WTC11 (cell line): ENCODE results near the gene ARHGAP18. TPM values are rescaled to one million over a fixed set of nuclear protein-coding genes. Genes with fewer than 3 reads are reported as not detected.

Experiments used
- ATAC-seq: fragments of 200-7000 bp; cut with Tn5 transposase; 2 replicates; pipeline ENCODE4 v1.10.0; 2021; ENCODE audit warnings: mild to moderate bottlenecking, moderate library complexity
- CTCF ChIA-PET: fragments of 300-600 bp; sonication (Branson Sonifier 250); formaldehyde crosslinking; loops from one replicate; lab custom pipeline; 2021; ENCODE audit warnings: antibody characterized with exemption; lab: Charles Lee
- POLR2A ChIA-PET: fragments of 350-600 bp; sonication (Branson Sonifier 250); formaldehyde crosslinking; loops from one replicate; lab custom pipeline; 2021; ENCODE audit warnings: antibody characterized with exemption; lab: Charles Lee
- DNase-seq: peaks from one replicate; pipeline ENCODE4 v3.0.0; 2021; ENCODE audit warnings: low spot score
- H3K27ac Mint-ChIP-seq: 2 replicates; pipeline ENCODE4 v1.8.0; 2021; ENCODE audit warnings: mixed read lengths
- H3K27me3 Mint-ChIP-seq: 2 replicates; pipeline ENCODE4 v1.8.0; 2021; ENCODE audit warnings: low read depth, mild to moderate bottlenecking, moderate library complexity, mixed read lengths
- H3K36me3 Mint-ChIP-seq: 2 replicates; pipeline ENCODE4 v1.8.0; 2021; ENCODE audit warnings: mixed read lengths
- H3K4me1 Mint-ChIP-seq: 2 replicates; pipeline ENCODE4 v1.8.0; 2022; ENCODE audit warnings: mixed read lengths
- H3K4me3 Mint-ChIP-seq: 2 replicates; pipeline ENCODE4 v1.8.0; 2021; ENCODE audit warnings: mild to moderate bottlenecking, moderate library complexity, mixed read lengths
- H3K9me3 Mint-ChIP-seq: 2 replicates; pipeline ENCODE4 v1.8.0; 2021; ENCODE audit warnings: mixed read lengths
- GTF2I ChIP-seq: fragments of 250-450 bp; sonication (Bioruptor Pico); conservative IDR thresholded peaks from 2 replicates; pipeline ENCODE4 v1.4.0; 2021; ENCODE audit warnings: mild to moderate bottlenecking
- JUN ChIP-seq: sonication (generic); formaldehyde crosslinking; IDR thresholded peaks from 2 replicates; pipeline ENCODE4 v1.8.0; 2023; ENCODE audit warnings: mild to moderate bottlenecking, missing genetic modification reagents
- NR3C1 ChIP-seq: sonication (generic); formaldehyde crosslinking; conservative IDR thresholded peaks from 2 replicates; pipeline ENCODE4 v1.8.1; 2023; ENCODE audit warnings: low read depth, mild to moderate bottlenecking, missing genetic modification reagents
- PRRX2 ChIP-seq: fragments of 250-450 bp; sonication (Bioruptor Pico); IDR thresholded peaks from 2 replicates; pipeline ENCODE4 v1.8.0; 2021; ENCODE audit warnings: mild to moderate bottlenecking
- SOX15 ChIP-seq: fragments of 250-450 bp; sonication (Bioruptor Pico); IDR thresholded peaks from 2 replicates; pipeline ENCODE4 v1.9.0; 2021; ENCODE audit warnings: mild to moderate bottlenecking
- TEAD1 ChIP-seq: sonication (generic); formaldehyde crosslinking; IDR thresholded peaks from 2 replicates; pipeline ENCODE4 v1.8.0; 2022; ENCODE audit warnings: mild to moderate bottlenecking, missing genetic modification reagents
- ZNF232 ChIP-seq: sonication (generic); formaldehyde crosslinking; IDR thresholded peaks from 2 replicates; pipeline ENCODE4 v1.8.0; 2022; ENCODE audit warnings: mild to moderate bottlenecking, missing genetic modification reagents
- ZNF396 ChIP-seq: fragments of 250-450 bp; sonication (Bioruptor Pico); IDR thresholded peaks from 2 replicates; pipeline ENCODE4 v1.8.0; 2021; ENCODE audit warnings: mild to moderate bottlenecking, moderate library complexity, borderline replicate concordance
- total RNA-seq: library from RNA; stranded (reverse); gene quantifications from 3 replicates; pipeline ENCODE4 v1.2.3, GENCODE V29; 2021
- TF ChIP-seq, protein P1 (sequence below): sonication (generic); formaldehyde crosslinking; IDR thresholded peaks from 2 replicates; pipeline ENCODE4 v1.8.1; 2022; ENCODE audit warnings: low read depth, mild to moderate bottlenecking, moderate library complexity, missing genetic modification reagents, borderline replicate concordance
- TF ChIP-seq, protein P2 (sequence below): sonication (generic); formaldehyde crosslinking; IDR thresholded peaks from 2 replicates; pipeline ENCODE4 v1.8.1; 2023; ENCODE audit warnings: mild to moderate bottlenecking, moderate library complexity, missing genetic modification reagents
- TF ChIP-seq, protein P3 (sequence below): fragments of 250-450 bp; sonication (Bioruptor Pico); IDR thresholded peaks from 2 replicates; pipeline ENCODE4 v1.9.0; 2021; ENCODE audit warnings: mild to moderate bottlenecking
- TF ChIP-seq, protein P4 (sequence below): sonication (generic); formaldehyde crosslinking; IDR thresholded peaks from 2 replicates; pipeline ENCODE4 v1.8.0; 2023; ENCODE audit warnings: missing genetic modification reagents
- TF ChIP-seq, protein P5 (sequence below): sonication (generic); formaldehyde crosslinking; IDR thresholded peaks from 2 replicates; pipeline ENCODE4 v1.8.1; 2023; ENCODE audit warnings: mild to moderate bottlenecking, missing genetic modification reagents, moderate library complexity
- TF ChIP-seq, protein P6 (sequence below): sonication (generic); formaldehyde crosslinking; IDR thresholded peaks from 2 replicates; pipeline ENCODE4 v1.8.0; 2022; ENCODE audit warnings: missing genetic modification reagents
- TF ChIP-seq, protein P7 (sequence below): sonication (generic); formaldehyde crosslinking; IDR thresholded peaks from 2 replicates; pipeline ENCODE4 v1.8.1; 2023; ENCODE audit warnings: mild to moderate bottlenecking, missing genetic modification reagents
- TF ChIP-seq, protein P8 (sequence below): fragments of 200-600 bp; IDR thresholded peaks from 2 replicates; pipeline ENCODE4 v1.8.0; 2022; ENCODE audit warnings: antibody characterized with exemption
- TF ChIP-seq, protein P9 (sequence below): sonication (generic); formaldehyde crosslinking; IDR thresholded peaks from 2 replicates; pipeline ENCODE4 v1.8.1; 2022; ENCODE audit warnings: mild to moderate bottlenecking, moderate library complexity, missing genetic modification reagents

Gene ARHGAP18
- total RNA-seq, 1 experiment from 2014 or later = 4.6 TPM

DNA sequence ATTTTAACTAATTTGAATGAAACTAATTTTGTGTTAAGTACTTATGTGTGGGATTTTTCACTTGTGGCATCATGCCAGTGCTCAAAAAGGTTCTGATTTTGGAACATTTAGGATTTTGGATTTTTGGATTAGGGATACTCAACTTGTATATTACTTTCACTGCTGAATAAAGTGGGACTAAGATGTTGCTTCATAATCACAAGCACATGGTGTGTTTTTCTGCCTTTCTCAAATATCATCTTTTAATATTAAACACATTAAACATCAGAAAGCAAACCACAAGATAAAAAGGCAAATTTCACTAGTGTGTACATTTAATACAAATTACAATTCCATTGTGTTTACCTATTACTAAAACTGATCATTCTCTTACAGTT lies 89.8 kb downstream of the ARHGAP18 start:
- Mint-ChIP-seq H3K36me3 (peaks cover 6% of the 10 kb centered on the region), H3K27me3 (no peaks in the 10 kb centered on the region), H3K4me1 (0 out of 2 replicates have a peak, but pooled peaks cover 5% of the 10 kb centered on the region), H3K27ac (no peak overlapping the region)
- ATAC-seq (no peak), DNase-seq (no peak)
- CTCF ChIA-PET = no interaction called here
- TF ChIP-seq, protein P1, sequence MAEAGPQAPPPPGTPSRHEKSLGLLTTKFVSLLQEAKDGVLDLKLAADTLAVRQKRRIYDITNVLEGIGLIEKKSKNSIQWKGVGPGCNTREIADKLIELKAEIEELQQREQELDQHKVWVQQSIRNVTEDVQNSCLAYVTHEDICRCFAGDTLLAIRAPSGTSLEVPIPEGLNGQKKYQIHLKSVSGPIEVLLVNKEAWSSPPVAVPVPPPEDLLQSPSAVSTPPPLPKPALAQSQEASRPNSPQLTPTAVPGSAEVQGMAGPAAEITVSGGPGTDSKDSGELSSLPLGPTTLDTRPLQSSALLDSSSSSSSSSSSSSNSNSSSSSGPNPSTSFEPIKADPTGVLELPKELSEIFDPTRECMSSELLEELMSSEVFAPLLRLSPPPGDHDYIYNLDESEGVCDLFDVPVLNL = no peak
- TF ChIP-seq, protein P2, sequence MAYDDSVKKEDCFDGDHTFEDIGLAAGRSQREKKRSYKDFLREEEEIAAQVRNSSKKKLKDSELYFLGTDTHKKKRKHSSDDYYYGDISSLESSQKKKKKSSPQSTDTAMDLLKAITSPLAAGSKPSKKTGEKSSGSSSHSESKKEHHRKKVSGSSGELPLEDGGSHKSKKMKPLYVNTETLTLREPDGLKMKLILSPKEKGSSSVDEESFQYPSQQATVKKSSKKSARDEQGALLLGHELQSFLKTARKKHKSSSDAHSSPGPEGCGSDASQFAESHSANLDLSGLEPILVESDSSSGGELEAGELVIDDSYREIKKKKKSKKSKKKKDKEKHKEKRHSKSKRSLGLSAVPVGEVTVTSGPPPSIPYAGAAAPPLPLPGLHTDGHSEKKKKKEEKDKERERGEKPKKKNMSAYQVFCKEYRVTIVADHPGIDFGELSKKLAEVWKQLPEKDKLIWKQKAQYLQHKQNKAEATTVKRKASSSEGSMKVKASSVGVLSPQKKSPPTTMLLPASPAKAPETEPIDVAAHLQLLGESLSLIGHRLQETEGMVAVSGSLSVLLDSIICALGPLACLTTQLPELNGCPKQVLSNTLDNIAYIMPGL (CRISPR knock-in tag) = no peak
- TF ChIP-seq, protein P3, sequence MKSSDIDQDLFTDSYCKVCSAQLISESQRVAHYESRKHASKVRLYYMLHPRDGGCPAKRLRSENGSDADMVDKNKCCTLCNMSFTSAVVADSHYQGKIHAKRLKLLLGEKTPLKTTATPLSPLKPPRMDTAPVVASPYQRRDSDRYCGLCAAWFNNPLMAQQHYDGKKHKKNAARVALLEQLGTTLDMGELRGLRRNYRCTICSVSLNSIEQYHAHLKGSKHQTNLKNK (CRISPR knock-in tag) = no peak
- TF ChIP-seq JUN (CRISPR knock-in tag) (no peak), NR3C1 (CRISPR knock-in tag) (no peak), GTF2I (CRISPR knock-in tag) (no peak), ZNF232 (CRISPR knock-in tag) (no peak), SOX15 (CRISPR knock-in tag) (no peak)
- TF ChIP-seq, protein P4, sequence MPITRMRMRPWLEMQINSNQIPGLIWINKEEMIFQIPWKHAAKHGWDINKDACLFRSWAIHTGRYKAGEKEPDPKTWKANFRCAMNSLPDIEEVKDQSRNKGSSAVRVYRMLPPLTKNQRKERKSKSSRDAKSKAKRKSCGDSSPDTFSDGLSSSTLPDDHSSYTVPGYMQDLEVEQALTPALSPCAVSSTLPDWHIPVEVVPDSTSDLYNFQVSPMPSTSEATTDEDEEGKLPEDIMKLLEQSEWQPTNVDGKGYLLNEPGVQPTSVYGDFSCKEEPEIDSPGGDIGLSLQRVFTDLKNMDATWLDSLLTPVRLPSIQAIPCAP = no peak
- TF ChIP-seq, protein P5, sequence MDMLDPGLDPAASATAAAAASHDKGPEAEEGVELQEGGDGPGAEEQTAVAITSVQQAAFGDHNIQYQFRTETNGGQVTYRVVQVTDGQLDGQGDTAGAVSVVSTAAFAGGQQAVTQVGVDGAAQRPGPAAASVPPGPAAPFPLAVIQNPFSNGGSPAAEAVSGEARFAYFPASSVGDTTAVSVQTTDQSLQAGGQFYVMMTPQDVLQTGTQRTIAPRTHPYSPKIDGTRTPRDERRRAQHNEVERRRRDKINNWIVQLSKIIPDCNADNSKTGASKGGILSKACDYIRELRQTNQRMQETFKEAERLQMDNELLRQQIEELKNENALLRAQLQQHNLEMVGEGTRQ (CRISPR knock-in tag) = no peak
- TF ChIP-seq, all 79 proteins: peak for 0
- Mint-ChIP-seq H3K4me3 (no peak overlapping the region), H3K9me3 (peaks cover 5% of the 10 kb centered on the region)
- POLR2A ChIA-PET = no interaction called here

DNA sequence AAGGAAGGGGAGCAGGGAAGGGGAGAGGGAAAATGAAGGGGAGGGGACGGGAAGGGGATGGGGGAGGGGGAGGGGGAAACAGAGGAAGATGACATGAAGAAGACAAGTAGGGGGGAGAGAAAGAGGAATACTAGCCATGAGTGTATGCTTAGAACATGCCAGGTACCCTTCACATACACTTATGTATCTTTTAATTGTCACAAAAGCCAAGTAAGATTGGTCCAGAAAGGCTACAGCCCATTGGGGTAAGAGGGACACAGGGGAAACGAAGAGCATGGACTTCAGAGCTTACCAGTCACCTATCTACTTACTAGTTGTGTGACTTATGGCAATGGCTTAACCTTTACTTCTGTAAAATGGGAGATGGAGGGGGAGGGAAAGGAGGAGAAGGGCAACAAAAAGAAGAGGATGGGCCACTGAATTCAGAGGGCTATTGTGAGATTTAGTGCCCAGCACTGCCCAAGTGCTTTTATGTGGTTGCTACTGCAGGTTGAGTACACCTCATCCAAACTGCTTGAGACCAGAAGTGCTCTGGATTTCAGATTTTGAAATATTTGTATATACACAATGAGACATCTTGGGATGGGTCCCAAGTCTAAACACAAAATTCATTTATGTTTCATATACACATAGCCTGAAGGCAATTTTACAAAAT lies 90.3 kb downstream of the ARHGAP18 start:
- CTCF ChIA-PET = no interaction called here
- Mint-ChIP-seq H3K4me3 (no peak overlapping the region), H3K4me1 (peaks cover 8% of the 10 kb centered on the region; the same call in 1 of the 2 replicates), H3K36me3 (peaks cover 6% of the 10 kb centered on the region), H3K27ac (no peak overlapping the region), H3K9me3 (peaks cover 5% of the 10 kb centered on the region), H3K27me3 (no peaks in the 10 kb centered on the region)
- POLR2A ChIA-PET = no interaction called here
- TF ChIP-seq, protein P6, sequence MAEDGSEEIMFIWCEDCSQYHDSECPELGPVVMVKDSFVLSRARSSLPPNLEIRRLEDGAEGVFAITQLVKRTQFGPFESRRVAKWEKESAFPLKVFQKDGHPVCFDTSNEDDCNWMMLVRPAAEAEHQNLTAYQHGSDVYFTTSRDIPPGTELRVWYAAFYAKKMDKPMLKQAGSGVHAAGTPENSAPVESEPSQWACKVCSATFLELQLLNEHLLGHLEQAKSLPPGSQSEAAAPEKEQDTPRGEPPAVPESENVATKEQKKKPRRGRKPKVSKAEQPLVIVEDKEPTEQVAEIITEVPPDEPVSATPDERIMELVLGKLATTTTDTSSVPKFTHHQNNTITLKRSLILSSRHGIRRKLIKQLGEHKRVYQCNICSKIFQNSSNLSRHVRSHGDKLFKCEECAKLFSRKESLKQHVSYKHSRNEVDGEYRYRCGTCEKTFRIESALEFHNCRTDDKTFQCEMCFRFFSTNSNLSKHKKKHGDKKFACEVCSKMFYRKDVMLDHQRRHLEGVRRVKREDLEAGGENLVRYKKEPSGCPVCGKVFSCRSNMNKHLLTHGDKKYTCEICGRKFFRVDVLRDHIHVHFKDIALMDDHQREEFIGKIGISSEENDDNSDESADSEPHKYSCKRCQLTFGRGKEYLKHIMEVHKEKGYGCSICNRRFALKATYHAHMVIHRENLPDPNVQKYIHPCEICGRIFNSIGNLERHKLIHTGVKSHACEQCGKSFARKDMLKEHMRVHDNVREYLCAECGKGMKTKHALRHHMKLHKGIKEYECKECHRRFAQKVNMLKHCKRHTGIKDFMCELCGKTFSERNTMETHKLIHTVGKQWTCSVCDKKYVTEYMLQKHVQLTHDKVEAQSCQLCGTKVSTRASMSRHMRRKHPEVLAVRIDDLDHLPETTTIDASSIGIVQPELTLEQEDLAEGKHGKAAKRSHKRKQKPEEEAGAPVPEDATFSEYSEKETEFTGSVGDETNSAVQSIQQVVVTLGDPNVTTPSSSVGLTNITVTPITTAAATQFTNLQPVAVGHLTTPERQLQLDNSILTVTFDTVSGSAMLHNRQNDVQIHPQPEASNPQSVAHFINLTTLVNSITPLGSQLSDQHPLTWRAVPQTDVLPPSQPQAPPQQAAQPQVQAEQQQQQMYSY (CRISPR knock-in tag) = no peak
- TF ChIP-seq, protein P7, sequence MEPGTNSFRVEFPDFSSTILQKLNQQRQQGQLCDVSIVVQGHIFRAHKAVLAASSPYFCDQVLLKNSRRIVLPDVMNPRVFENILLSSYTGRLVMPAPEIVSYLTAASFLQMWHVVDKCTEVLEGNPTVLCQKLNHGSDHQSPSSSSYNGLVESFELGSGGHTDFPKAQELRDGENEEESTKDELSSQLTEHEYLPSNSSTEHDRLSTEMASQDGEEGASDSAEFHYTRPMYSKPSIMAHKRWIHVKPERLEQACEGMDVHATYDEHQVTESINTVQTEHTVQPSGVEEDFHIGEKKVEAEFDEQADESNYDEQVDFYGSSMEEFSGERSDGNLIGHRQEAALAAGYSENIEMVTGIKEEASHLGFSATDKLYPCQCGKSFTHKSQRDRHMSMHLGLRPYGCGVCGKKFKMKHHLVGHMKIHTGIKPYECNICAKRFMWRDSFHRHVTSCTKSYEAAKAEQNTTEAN (CRISPR knock-in tag) = no peak
- TF ChIP-seq, protein P8, sequence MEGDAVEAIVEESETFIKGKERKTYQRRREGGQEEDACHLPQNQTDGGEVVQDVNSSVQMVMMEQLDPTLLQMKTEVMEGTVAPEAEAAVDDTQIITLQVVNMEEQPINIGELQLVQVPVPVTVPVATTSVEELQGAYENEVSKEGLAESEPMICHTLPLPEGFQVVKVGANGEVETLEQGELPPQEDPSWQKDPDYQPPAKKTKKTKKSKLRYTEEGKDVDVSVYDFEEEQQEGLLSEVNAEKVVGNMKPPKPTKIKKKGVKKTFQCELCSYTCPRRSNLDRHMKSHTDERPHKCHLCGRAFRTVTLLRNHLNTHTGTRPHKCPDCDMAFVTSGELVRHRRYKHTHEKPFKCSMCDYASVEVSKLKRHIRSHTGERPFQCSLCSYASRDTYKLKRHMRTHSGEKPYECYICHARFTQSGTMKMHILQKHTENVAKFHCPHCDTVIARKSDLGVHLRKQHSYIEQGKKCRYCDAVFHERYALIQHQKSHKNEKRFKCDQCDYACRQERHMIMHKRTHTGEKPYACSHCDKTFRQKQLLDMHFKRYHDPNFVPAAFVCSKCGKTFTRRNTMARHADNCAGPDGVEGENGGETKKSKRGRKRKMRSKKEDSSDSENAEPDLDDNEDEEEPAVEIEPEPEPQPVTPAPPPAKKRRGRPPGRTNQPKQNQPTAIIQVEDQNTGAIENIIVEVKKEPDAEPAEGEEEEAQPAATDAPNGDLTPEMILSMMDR = no peak
- TF ChIP-seq ZNF396 (CRISPR knock-in tag) (no peak), PRRX2 (CRISPR knock-in tag) (no peak), TEAD1 (CRISPR knock-in tag) (no peak)
- TF ChIP-seq, protein P9, sequence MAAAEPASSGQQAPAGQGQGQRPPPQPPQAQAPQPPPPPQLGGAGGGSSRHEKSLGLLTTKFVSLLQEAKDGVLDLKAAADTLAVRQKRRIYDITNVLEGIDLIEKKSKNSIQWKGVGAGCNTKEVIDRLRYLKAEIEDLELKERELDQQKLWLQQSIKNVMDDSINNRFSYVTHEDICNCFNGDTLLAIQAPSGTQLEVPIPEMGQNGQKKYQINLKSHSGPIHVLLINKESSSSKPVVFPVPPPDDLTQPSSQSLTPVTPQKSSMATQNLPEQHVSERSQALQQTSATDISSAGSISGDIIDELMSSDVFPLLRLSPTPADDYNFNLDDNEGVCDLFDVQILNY (CRISPR knock-in tag) = no peak
- no peak for ATAC-seq
- DNase-seq = no peak
